ENCODE results near the gene ARHGAP24.

The ARHGAP24 gene

GRCh38 chr4:85763202-85763601, 288.3 kb downstream of the ARHGAP24 start:
- no peak for DNase-seq (ENCODE audit: low read depth, low spot score)
- no peak for TF ChIP-seq CTCF (IDR thresholded peaks at IDR 0.05; ENCODE audit: low read depth, low read length)
- H3K4me3 ChIP-seq (ENCODE audit: low read depth, low read length), result no peak overlapping the region
- in situ Hi-C loops (cut with HindIII; ENCODE audit: low sequenced_read_pairs), result no loop called here

GRCh38 chr4:85767649-85768048, 292.7 kb downstream of the ARHGAP24 start:
- no peak for DNase-seq (ENCODE audit: low read depth, low spot score)
- in situ Hi-C loops (cut with HindIII; ENCODE audit: low sequenced_read_pairs), result no loop called here
- H3K4me3 ChIP-seq (ENCODE audit: low read depth, low read length), result no peak overlapping the region
- TF ChIP-seq CTCF (IDR thresholded peaks at IDR 0.05; ENCODE audit: low read depth, low read length), result no peak

GRCh38 chr4:85769009-85769408, 294.1 kb downstream of the ARHGAP24 start:
- in situ Hi-C loops (cut with HindIII; ENCODE audit: low sequenced_read_pairs), result no loop called here
- no peak for DNase-seq (ENCODE audit: low read depth, low spot score)
- no peak for TF ChIP-seq CTCF (IDR thresholded peaks at IDR 0.05; ENCODE audit: low read depth, low read length)
- no peak overlapping the region for H3K4me3 ChIP-seq (ENCODE audit: low read depth, low read length)

GRCh38 chr4:85772470-85772869, 297.5 kb downstream of the ARHGAP24 start:
- no peak overlapping the region for H3K4me3 ChIP-seq (ENCODE audit: low read depth, low read length)
- no peak for TF ChIP-seq CTCF (IDR thresholded peaks at IDR 0.05; ENCODE audit: low read depth, low read length)
- DNase-seq (ENCODE audit: low read depth, low spot score), result no peak
- in situ Hi-C loops (cut with HindIII; ENCODE audit: low sequenced_read_pairs), result no loop called here

- no peak overlapping the region for H3K4me3 ChIP-seq (ENCODE audit: low read depth, low read length)
- DNase-seq (ENCODE audit: low read depth, low spot score), result no peak
- no peak for TF ChIP-seq CTCF (IDR thresholded peaks at IDR 0.05; ENCODE audit: low read depth, low read length)
- in situ Hi-C loops (cut with HindIII; ENCODE audit: low sequenced_read_pairs), result no loop called here
These were observed 298.4 kb downstream of the ARHGAP24 start for GRCh38 chr4:85773372-85773771.

GRCh38 chr4:85774000-85774399, 299.1 kb downstream of the ARHGAP24 start:
- in situ Hi-C loops (cut with HindIII; ENCODE audit: low sequenced_read_pairs), result no loop called here
- no peak for DNase-seq (ENCODE audit: low read depth, low spot score)
- no peak for TF ChIP-seq CTCF (IDR thresholded peaks at IDR 0.05; ENCODE audit: low read depth, low read length)
- no peak overlapping the region for H3K4me3 ChIP-seq (ENCODE audit: low read depth, low read length)

GRCh38 chr4:85774489-85774888, 299.5 kb downstream of the ARHGAP24 start:
- no peak overlapping the region for H3K4me3 ChIP-seq (ENCODE audit: low read depth, low read length)
- TF ChIP-seq CTCF (IDR thresholded peaks at IDR 0.05; ENCODE audit: low read depth, low read length), result no peak
- no peak for DNase-seq (ENCODE audit: low read depth, low spot score)
- in situ Hi-C loops (cut with HindIII; ENCODE audit: low sequenced_read_pairs), result no loop called here

Measured in astrocyte of the spinal cord (primary cell).